IMR-90 (cell line): Measurements from ENCODE around the gene LRRC37A. TPM values are rescaled to one million over a fixed set of nuclear protein-coding genes. Genes with fewer than 3 reads are reported as not detected.

Experiments used
- ATAC-seq: fragments of 200-7000 bp; cut with Tn5 transposase; 2 replicates; pipeline ENCODE4 v1.9.1; 2020; ENCODE audit warnings: low read depth, mild to moderate bottlenecking, moderate library complexity
- BruUV-seq: library from RNA; stranded (reverse); fragments of 400-500 nt; replicated peaks from 2 replicates; lab custom pipeline; 2021; lab: Mats Ljungman, UMichigan
- CTCF ChIA-PET: fragments of 300-600 bp; formaldehyde crosslinking; extraction: SDS; loops from one replicate; lab custom pipeline; 2021; ENCODE audit warnings: antibody characterized with exemption; lab: Yijun Ruan, JAX
- POLR2A ChIA-PET: fragments of 300-600 bp; sonication (Branson Sonifier 250); formaldehyde crosslinking; loops from one replicate; lab custom pipeline; 2022; ENCODE audit warnings: antibody characterized with exemption; ENCODE audit not compliant: unreplicated experiment; lab: Charles Lee
- DNase-seq: peaks from one replicate; pipeline ENCODE4 v3.0.0; 2013
- H2AFZ ChIP-seq: replicated peaks from 2 replicates; pipeline ENCODE3; 2013; ENCODE audit warnings: low read length, mild to moderate bottlenecking; ENCODE audit not compliant: poor library complexity
- H2AK5ac ChIP-seq: 2 replicates; pipeline ENCODE4 v1.6.1; 2013; ENCODE audit warnings: low read depth, low read length, inconsistent platforms
- H2AK9ac ChIP-seq: replicated peaks from 2 replicates; pipeline ENCODE3; 2013; ENCODE audit warnings: mild to moderate bottlenecking, low read depth, low read length, moderate library complexity; ENCODE audit not compliant: poor library complexity
- H2BK120ac ChIP-seq: 2 replicates; pipeline ENCODE4 v1.6.1; 2013; ENCODE audit warnings: low read depth, low read length, inconsistent platforms
- H2BK15ac ChIP-seq: 3 replicates; pipeline ENCODE4 v1.6.1; 2013; ENCODE audit warnings: low read depth, low read length, inconsistent platforms
- H2BK20ac ChIP-seq: 2 replicates; pipeline ENCODE4 v1.6.1; 2013; ENCODE audit warnings: low read depth, mild to moderate bottlenecking, inconsistent platforms, low read length, moderate library complexity
- H2BK5ac ChIP-seq: 2 replicates; pipeline ENCODE4 v1.6.1; 2013; ENCODE audit warnings: mild to moderate bottlenecking, low read depth, low read length, inconsistent platforms; ENCODE audit not compliant: poor library complexity, severe bottlenecking
- H3K14ac ChIP-seq: replicated peaks from 2 replicates; pipeline ENCODE4 v1.6.1; 2013; ENCODE audit warnings: low read depth, low read length, inconsistent platforms
- H3K18ac ChIP-seq: 2 replicates; pipeline ENCODE4 v1.6.1; 2013; ENCODE audit warnings: low read depth, low read length, control low read depth
- H3K23ac ChIP-seq: 2 replicates; pipeline ENCODE4 v1.6.1; 2013; ENCODE audit warnings: low read depth, low read length, inconsistent platforms
- H3K27ac ChIP-seq: 2 replicates; pipeline ENCODE4 v1.5.1; 2013; ENCODE audit warnings: mild to moderate bottlenecking, control low read depth, low read length; ENCODE audit not compliant: insufficient read depth
- H3K27me3 ChIP-seq: 2 replicates; pipeline ENCODE4 v1.6.1; 2013; ENCODE audit warnings: low read length; ENCODE audit not compliant: control insufficient read depth, insufficient read depth
- H3K36me3 ChIP-seq: 2 replicates; pipeline ENCODE4 v1.6.1; 2013; ENCODE audit warnings: low read length, mixed read lengths; ENCODE audit not compliant: control insufficient read depth, insufficient read depth
- H3K4ac ChIP-seq: 2 replicates; pipeline ENCODE4 v1.6.1; 2013; ENCODE audit warnings: low read depth, low read length, inconsistent platforms
- H3K4me1 ChIP-seq: 2 replicates; pipeline ENCODE4 v1.6.1; 2013; ENCODE audit warnings: low read length, mixed read lengths; ENCODE audit not compliant: control insufficient read depth, insufficient read depth
- H3K4me2 ChIP-seq: 2 replicates; pipeline ENCODE4 v1.6.1; 2013; ENCODE audit warnings: low read depth, mild to moderate bottlenecking, control low read depth, low read length, moderate library complexity
- H3K4me3 ChIP-seq: 2 replicates; pipeline ENCODE4 v1.5.1; 2013; ENCODE audit warnings: low read depth, mild to moderate bottlenecking, control low read depth, low read length, moderate library complexity; ENCODE audit not compliant: insufficient read depth
- H3K56ac ChIP-seq: 2 replicates; pipeline ENCODE4 v1.6.1; 2013; ENCODE audit warnings: low read length, inconsistent platforms; ENCODE audit not compliant: insufficient read depth; ENCODE audit errors: extremely low read depth
- H3K79me1 ChIP-seq, 2 experiments: 2 replicates each; pipeline ENCODE4 v1.6.1; 2013; ENCODE audit warnings: low read length in 2 of 2, inconsistent platforms in 1 of 2, low read depth in 1 of 2
- H3K9ac ChIP-seq: 2 replicates; pipeline ENCODE4 v1.6.1; 2013; ENCODE audit warnings: low read depth, low read length, control low read depth
- H3K9me1 ChIP-seq: 2 replicates; pipeline ENCODE4 v1.6.1; 2013; ENCODE audit warnings: low read length, inconsistent platforms; ENCODE audit not compliant: insufficient read depth
- H3K9me3 ChIP-seq: 2 replicates; pipeline ENCODE4 v1.6.1; 2013; ENCODE audit warnings: low read length; ENCODE audit not compliant: control insufficient read depth, insufficient read depth
- H4K20me1 ChIP-seq: 2 replicates; pipeline ENCODE4 v1.6.1; 2013; ENCODE audit warnings: low read length, inconsistent platforms; ENCODE audit not compliant: insufficient read depth
- H4K5ac ChIP-seq: 2 replicates; pipeline ENCODE4 v1.6.1; 2013; ENCODE audit warnings: mild to moderate bottlenecking, low read depth, low read length, control low read depth
- H4K8ac ChIP-seq, 2 experiments: 2 replicates each; pipeline ENCODE4 v1.6.1; 2013; ENCODE audit warnings: low read depth in 2 of 2, low read length in 2 of 2, control low read depth in 1 of 2, inconsistent platforms in 1 of 2
- H4K91ac ChIP-seq: 2 replicates; pipeline ENCODE4 v1.6.1; 2013; ENCODE audit warnings: low read depth, low read length, inconsistent platforms; ENCODE audit not compliant: insufficient read depth
- BHLHE40 ChIP-seq: fragments of 150-350 bp; IDR thresholded peaks from 2 replicates; pipeline ENCODE4 v1.6.1; 2016; ENCODE audit warnings: mild to moderate bottlenecking, low read depth, low read length
- CHD1 ChIP-seq: IDR thresholded peaks from 2 replicates; pipeline ENCODE4 v1.6.1; 2012; ENCODE audit warnings: low read depth, low read length, improper control_type of control experiment
- CTCF ChIP-seq: conservative IDR thresholded peaks from 2 replicates; pipeline ENCODE4 v1.5.1; 2012; ENCODE audit warnings: mild to moderate bottlenecking, low read depth, low read length, improper control_type of control experiment
- ELK1 ChIP-seq: fragments of 150-350 bp; IDR thresholded peaks from 2 replicates; pipeline ENCODE4 v1.6.1; 2016; ENCODE audit warnings: low read depth, mild to moderate bottlenecking, low read length, moderate library complexity, borderline replicate concordance
- FOS ChIP-seq: fragments of 150-350 bp; IDR thresholded peaks from 2 replicates; pipeline ENCODE4 v1.6.1; 2016; ENCODE audit warnings: low read depth, low read length
- MAZ ChIP-seq: IDR thresholded peaks from 2 replicates; pipeline ENCODE4 v1.6.1; 2012; ENCODE audit warnings: low read depth, mild to moderate bottlenecking, low read length, improper control_type of control experiment, moderate library complexity, borderline replicate concordance
- NFE2L2 ChIP-seq: fragments of 150-350 bp; IDR thresholded peaks from 2 replicates; pipeline ENCODE4 v1.6.1; 2016; ENCODE audit warnings: low read depth, mild to moderate bottlenecking, low read length
- POLR2A ChIP-seq: IDR thresholded peaks from 2 replicates; pipeline ENCODE4 v1.6.1; 2012; ENCODE audit warnings: mild to moderate bottlenecking, low read depth, low read length
- RAD21 ChIP-seq: IDR thresholded peaks from 2 replicates; pipeline ENCODE4 v1.6.1; 2012; ENCODE audit warnings: low read length, improper control_type of control experiment
- RCOR1 ChIP-seq: IDR thresholded peaks from 2 replicates; pipeline ENCODE4 v1.6.1; 2012; ENCODE audit warnings: mild to moderate bottlenecking, low read length, improper control_type of control experiment; ENCODE audit not compliant: insufficient replicate concordance
- RFX5 ChIP-seq: IDR thresholded peaks from 2 replicates; pipeline ENCODE4 v1.8.0; 2012; ENCODE audit warnings: low read depth, mild to moderate bottlenecking, low read length, moderate library complexity
- SMC3 ChIP-seq: fragments of 150-350 bp; IDR thresholded peaks from 2 replicates; pipeline ENCODE4 v1.6.1; 2016; ENCODE audit warnings: low read depth, mild to moderate bottlenecking, antibody characterized with exemption, low read length, moderate library complexity
- USF2 ChIP-seq: fragments of 150-350 bp; IDR thresholded peaks from 2 replicates; pipeline ENCODE4 v1.6.1; 2017; ENCODE audit warnings: mild to moderate bottlenecking, antibody characterized with exemption, low read length, low read depth
- WGBS, 2 experiments: methylation state at CpG; one replicate each; pipeline versions ENCODE4 v1.1.5 to v1.1.7; 2013; ENCODE audit warnings: missing lambda C conversion rate in 2 of 2; ENCODE audit not compliant: insufficient read length in 1 of 2; ENCODE audit errors: extremely low coverage in 2 of 2; 5-methylcytosine and 5-hydroxymethylcytosine counted together
- dilution Hi-C: fragments of 300-500 bp; cut with HindIII; formaldehyde crosslinking; loops from one replicate; pipeline ENCODE4 v1.14.3; 2018; ENCODE audit warnings: low sequenced_read_pairs; ENCODE audit not compliant: unreplicated experiment
- in situ Hi-C: fragments of 300-500 bp; cut with MboI; formaldehyde crosslinking; loops from 3 replicates; pipeline ENCODE4 v1.14.3; 2019; ENCODE audit warnings: low sequenced_read_pairs, inconsistent platforms, mixed read lengths
- intact Hi-C: fragments of 100-400 bp; cut with micrococcal nuclease; formaldehyde crosslinking; loops from 2 replicates; pipeline ENCODE4 v1.10.0; 2022
- polyA plus RNA-seq, 3 experiments: library from polyadenylated mRNA; depleted of rRNA; stranded (reverse); fragments of >200 nt; gene quantifications; 2 replicates each; pipeline ENCODE4 v1.2.3, GENCODE V29; 2012; ENCODE audit warnings: low replicate concordance in 1 of 3
- total RNA-seq: library from RNA; depleted of rRNA; stranded (reverse); fragments of >200 nt; gene quantifications from 2 replicates; pipeline ENCODE4 v1.2.3, GENCODE V29; 2012

The LRRC37A gene
- total and polyA plus RNA-seq, 2 of the 4 experiments (the other 2 are of a cell fraction), result 0.72 to 0.91 TPM

GRCh38 chr17:46270032-46270431, 24.9 kb upstream of the LRRC37A start:
- dilution Hi-C loops, result no loop called here
- DNase-seq, result no peak
- H3K23ac ChIP-seq, result no peak overlapping the region
- no peak overlapping the region for H3K18ac ChIP-seq
- BruUV-seq, result no TSS peak
- no peak for ATAC-seq
- no peaks in the 10 kb centered on the region for H3K9me3 ChIP-seq
- no peak overlapping the region for H3K9ac ChIP-seq
- H2AK5ac ChIP-seq, result no peak overlapping the region
- H3K4ac ChIP-seq, result no peak overlapping the region
- H2BK5ac ChIP-seq, result no peak overlapping the region
- POLR2A ChIA-PET, result no interaction called here
- H3K79me1 ChIP-seq, result peaks cover 0 to 6% of the 10 kb centered on the region in 2 experiments; a peak in 1 of 4 replicates
- H4K20me1 ChIP-seq, result no peaks in the 10 kb centered on the region
- WGBS, 2 experiments, result no CpG with 5 or more reads among the region's 5 CpGs
- H4K5ac ChIP-seq, result no peak overlapping the region
- H3K4me1 ChIP-seq, result peaks cover 11% of the 10 kb centered on the region
- in situ Hi-C loops, result loop anchor here (25.0 kb wide), 1 partner anchor 683 kb away; no protein-coding TSS in a partner anchor
- H3K4me2 ChIP-seq, result no peak overlapping the region
- intact Hi-C loops, result no loop called here
- H3K4me3 ChIP-seq, result no peak overlapping the region
- H3K36me3 ChIP-seq, result no peaks in the 10 kb centered on the region
- H2BK120ac ChIP-seq, result no peak overlapping the region
- no peak overlapping the region for H2AK9ac ChIP-seq
- H4K91ac ChIP-seq, result no peak overlapping the region
- no peak overlapping the region for H2BK20ac ChIP-seq
- no peak overlapping the region for H4K8ac ChIP-seq
- no peak overlapping the region for H2BK15ac ChIP-seq
- H3K27ac ChIP-seq, result no peak overlapping the region
- CTCF ChIA-PET, result no interaction called here
- H3K56ac ChIP-seq, result no peak overlapping the region
- H3K14ac ChIP-seq, result no peak overlapping the region
- peaks cover 2% of the 10 kb centered on the region; the same call in 1 of the 2 replicates for H3K27me3 ChIP-seq
- H2AFZ ChIP-seq, result no peak overlapping the region
- no peaks in the 10 kb centered on the region; the same call in 1 of the 2 replicates for H3K9me1 ChIP-seq
- no peak for TF ChIP-seq NFE2L2
- TF ChIP-seq CTCF, result no peak
- no peak for TF ChIP-seq CHD1
- TF ChIP-seq RAD21, result no peak
- TF ChIP-seq SMC3, result no peak
- TF ChIP-seq ELK1, result no peak
- TF ChIP-seq MAZ, result no peak
- TF ChIP-seq FOS, result no peak
- TF ChIP-seq RCOR1, result no peak
- no peak for TF ChIP-seq RFX5
- no peak for TF ChIP-seq USF2
- TF ChIP-seq POLR2A, result no peak
- TF ChIP-seq BHLHE40, result no peak
